Adrenal gland (tissue), 5 donors: ENCODE data around the gene MAGEF1.

ENCODE experiments used
- POLR2A ChIP-seq, 2 donors: fragments of 450-650 bp; IDR thresholded peaks; one replicate each; pipeline ENCODE4 v1.6.1; 2017; ENCODE audit warnings: antibody characterized with exemption in 2 of 2, mild to moderate bottlenecking in 2 of 2, moderate library complexity in 1 of 2
- TF ChIP-seq, protein P1 (sequence below), 6 experiments: fragments of 450-650 bp in 4 of 6; fragments of 200-600 bp in 2 of 6; sonication (generic) in 1 of 6; IDR thresholded peaks; 1 replicate in 5 of 6; 2 replicates in 1 of 6; pipeline versions ENCODE4 v1.5.1 to v1.8.0; 2016 to 2021; ENCODE audit warnings: antibody characterized with exemption in 6 of 6, mild to moderate bottlenecking in 2 of 6, moderate library complexity in 1 of 6
- donor health status: DM: no; HTN: no; CAD: no.

- TF ChIP-seq, protein P1, sequence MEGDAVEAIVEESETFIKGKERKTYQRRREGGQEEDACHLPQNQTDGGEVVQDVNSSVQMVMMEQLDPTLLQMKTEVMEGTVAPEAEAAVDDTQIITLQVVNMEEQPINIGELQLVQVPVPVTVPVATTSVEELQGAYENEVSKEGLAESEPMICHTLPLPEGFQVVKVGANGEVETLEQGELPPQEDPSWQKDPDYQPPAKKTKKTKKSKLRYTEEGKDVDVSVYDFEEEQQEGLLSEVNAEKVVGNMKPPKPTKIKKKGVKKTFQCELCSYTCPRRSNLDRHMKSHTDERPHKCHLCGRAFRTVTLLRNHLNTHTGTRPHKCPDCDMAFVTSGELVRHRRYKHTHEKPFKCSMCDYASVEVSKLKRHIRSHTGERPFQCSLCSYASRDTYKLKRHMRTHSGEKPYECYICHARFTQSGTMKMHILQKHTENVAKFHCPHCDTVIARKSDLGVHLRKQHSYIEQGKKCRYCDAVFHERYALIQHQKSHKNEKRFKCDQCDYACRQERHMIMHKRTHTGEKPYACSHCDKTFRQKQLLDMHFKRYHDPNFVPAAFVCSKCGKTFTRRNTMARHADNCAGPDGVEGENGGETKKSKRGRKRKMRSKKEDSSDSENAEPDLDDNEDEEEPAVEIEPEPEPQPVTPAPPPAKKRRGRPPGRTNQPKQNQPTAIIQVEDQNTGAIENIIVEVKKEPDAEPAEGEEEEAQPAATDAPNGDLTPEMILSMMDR (IDR thresholded peaks at IDR 0.05): no peak
- no peak for TF ChIP-seq POLR2A (IDR thresholded peaks at IDR 0.05)
Measured at GRCh38 chr3:184741259-184741556, 29.3 kb upstream of the MAGEF1 start.
